ENCODE results near the gene TMPRSS4.

The TMPRSS4 gene

DNA sequence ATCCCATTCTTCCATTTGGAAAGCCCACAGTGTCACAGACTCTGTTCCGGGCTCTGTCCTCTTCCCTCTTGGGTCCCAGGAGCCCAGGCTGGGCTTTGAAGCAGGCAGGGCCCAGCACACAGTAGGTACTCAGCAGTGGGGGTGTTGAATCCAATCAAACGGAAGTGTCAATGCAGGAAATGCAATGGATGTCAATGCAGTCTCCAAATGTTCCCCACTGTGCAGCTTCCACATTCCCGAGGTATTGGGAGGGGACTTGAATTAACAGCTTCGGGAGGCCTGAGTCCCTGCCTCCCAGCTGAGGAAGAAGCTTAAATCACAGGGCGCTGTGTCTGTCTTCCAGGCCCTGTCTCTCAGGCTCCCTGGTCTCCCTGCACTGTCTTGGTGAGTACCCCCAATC, 31.6 kb downstream of the TMPRSS4 start:
- no peak for DNase-seq

DNA sequence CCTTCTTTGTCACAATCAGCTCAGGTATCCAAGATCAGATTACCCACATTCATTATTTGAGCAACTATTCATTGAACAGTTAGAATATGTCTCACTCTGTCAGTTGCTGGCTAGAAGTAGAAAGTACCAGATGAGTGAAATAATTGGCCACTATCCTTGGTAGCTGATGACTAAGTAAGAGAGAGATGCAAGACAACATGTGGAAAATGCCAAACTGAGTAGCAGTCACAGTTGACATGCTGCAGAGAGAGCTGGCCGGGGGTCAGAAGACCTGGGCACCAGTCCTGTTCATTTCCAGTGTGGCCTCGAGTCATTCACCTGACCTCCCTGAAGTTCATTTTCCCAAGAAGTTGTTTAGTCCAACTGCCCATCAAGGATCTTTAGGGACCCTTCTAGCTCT, 32.4 kb downstream of the TMPRSS4 start:
- DNase-seq = no peak

DNA sequence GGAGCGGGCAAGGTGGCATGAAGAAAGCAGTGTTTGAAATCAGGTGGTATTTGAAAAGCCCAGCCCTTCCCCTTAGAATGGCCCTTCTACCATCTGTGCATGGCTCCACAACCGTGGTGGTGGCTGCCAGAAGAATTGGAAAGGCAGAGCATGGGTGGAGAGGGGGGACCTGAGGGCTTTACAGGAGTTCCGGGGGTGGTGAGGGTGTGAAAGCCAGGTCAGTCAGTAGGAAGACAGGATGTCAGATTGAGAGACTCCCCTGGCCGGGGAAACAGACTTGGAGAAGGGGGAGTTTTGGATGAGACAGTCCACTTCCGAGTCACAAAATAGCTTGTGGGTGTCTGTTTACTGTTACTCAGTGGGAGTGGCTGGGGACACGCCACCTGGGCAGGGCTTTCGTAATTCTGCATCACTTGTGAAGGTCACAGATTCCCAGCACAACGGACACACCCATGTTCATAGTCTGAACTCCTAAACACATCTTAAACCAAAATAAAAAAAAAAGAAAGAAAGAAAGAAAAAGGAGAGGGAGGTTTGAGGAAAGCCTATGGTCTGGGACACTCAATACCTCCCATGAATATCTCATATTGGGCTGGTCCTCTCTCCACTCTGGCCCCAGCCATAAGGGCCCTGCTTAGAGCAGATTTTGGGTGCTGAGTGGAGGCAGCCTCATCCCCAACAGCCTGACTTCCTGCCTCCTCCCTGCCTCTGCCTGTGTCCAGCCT, 34.3 kb downstream of the TMPRSS4 start:
- DNase-seq = no peak

DNA sequence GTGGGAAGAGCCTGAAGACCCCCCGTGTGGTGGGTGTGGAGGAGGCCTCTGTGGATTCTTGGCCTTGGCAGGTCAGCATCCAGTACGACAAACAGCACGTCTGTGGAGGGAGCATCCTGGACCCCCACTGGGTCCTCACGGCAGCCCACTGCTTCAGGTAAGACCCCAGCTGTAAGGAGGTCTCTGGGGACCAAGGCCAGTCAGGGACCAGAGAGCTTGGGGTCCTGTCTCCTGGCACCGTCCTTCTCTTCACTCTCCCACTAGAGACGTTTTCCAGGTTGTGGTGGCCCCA, 34.8 kb downstream of the TMPRSS4 start:
- DNase-seq = no peak

DNA sequence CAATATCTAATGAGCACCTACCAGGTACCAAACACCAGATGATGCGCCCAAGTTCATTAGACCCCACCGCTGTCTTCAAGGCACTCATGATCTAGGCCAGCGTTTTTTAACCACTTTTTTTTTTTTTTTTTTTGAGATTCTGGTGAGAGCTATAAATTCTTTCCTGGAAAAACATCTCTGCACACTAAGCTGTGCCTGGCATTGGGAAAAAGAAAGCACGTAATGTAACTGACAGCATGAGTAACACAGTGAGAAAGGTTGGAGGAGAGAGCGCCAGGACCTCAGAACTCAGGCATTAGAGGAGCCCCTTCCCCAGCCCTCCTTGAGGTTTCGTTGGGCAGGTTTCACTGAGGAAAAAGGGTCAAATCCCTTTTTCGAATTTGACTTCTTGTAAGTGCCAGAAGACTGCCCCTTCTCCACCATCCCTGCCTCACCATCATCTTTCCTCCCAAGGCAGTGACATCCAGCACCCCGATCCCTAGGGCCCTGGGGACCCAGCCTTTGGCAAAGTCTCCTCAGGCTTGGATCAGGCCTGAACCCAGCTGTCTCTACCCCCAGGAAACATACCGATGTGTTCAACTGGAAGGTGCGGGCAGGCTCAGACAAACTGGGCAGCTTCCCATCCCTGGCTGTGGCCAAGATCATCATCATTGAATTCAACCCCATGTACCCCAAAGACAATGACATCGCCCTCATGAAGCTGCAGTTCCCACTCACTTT, 36.0 kb downstream of the TMPRSS4 start:
- DNase-seq = no peak

DNA sequence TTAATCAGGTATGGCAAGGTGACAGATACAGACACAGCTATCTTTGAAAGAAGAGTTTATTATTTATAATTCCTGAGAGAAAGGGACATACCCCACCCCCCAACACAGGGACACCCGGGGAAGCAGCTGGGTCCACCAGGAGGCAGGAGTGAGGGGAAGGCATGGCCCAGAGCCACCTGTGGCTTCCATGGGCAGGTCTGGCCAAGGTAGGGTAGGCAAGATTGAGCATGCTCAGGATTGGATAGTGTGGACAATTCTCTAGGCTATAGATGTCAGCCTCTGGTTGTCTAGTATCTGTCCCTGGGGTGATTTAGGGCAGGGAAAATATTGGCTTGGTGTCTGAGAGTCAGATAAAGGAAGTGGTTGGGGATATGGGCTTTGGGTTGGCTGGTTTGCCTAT, 37.4 kb downstream of the TMPRSS4 start:
- no peak for DNase-seq

DNA sequence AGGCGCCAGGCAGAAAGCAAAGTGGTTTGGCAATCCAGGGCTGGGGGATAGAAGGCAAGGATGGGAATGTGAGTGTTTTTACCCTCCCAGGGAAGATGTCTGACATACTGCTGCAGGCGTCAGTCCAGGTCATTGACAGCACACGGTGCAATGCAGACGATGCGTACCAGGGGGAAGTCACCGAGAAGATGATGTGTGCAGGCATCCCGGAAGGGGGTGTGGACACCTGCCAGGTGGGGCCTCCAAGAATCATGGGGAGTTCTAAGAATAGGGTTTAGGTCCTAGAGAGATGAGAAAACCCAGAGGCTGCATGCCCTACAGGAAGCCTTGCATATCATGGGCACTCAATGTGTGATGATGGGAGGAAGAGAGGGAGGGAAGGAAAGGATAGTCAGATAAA, 38.2 kb downstream of the TMPRSS4 start:
- DNase-seq = no peak

DNA sequence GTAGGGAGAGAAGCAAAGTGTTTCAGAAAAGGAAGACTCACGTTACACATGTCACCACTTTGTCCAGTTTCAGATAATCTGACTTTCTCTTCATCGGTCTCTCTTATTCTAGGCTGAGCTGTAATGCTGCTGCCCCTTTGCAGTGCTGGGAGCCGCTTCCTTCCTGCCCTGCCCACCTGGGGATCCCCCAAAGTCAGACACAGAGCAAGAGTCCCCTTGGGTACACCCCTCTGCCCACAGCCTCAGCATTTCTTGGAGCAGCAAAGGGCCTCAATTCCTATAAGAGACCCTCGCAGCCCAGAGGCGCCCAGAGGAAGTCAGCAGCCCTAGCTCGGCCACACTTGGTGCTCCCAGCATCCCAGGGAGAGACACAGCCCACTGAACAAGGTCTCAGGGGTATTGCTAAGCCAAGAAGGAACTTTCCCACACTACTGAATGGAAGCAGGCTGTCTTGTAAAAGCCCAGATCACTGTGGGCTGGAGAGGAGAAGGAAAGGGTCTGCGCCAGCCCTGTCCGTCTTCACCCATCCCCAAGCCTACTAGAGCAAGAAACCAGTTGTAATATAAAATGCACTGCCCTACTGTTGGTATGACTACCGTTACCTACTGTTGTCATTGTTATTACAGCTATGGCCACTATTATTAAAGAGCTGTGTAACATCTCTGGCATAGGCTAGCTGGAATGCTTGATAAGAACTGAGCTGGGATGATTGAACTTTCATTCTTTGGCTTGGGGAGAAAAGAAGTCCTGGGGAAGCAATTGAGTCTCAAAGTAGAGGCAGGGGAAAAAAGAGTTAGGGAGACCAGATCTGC, 41.1 kb downstream of the TMPRSS4 start:
- no peak for DNase-seq

DNA sequence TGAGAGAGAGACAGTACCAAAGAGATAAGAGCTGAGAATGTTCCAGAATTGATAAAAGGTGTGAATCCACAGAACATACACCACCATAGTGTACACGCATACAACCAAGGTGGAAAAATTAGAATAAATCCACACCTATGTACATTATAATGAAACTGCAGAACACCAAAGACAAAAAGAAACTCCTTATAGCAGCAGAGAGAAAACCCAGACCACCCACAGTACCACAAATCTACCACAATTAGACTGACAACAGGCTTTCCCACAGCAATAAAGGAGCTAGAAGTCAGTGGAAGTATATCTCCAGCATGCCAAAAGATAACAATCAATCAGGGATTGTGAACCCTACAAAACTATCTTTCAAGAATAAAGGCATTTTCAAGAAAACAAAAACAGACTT, 43.9 kb downstream of the TMPRSS4 start:
- DNase-seq = no peak

DNA sequence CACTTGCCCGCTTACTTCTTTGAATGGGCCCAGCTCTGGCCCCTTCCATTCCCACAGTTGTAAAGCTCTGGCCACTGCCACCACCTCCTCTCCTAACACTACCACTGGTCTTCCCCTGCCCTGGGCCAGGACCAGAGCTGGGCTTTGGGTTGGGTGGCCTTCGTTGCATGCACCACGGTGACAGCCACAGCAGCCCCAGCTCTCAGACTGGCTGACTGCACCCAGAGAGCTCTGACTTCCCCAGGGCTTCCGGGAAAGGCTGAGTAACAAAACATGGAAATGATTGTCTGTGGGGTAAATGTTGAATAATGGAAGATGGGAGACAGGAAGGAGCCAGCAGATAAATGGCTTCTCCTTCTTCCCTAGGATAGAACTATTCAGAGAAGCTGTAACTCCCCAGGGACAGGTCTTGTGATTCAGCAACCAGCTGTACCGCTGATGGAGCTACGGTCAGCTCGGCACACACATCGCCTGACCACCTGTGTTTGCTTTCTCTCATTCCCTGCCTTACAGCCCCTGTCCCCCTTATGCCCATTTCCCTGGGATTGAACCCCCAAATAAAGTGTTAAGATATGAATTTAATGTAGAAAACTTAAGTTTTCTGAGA, 48.2 kb downstream of the TMPRSS4 start:
- DNase-seq = no peak

DNA sequence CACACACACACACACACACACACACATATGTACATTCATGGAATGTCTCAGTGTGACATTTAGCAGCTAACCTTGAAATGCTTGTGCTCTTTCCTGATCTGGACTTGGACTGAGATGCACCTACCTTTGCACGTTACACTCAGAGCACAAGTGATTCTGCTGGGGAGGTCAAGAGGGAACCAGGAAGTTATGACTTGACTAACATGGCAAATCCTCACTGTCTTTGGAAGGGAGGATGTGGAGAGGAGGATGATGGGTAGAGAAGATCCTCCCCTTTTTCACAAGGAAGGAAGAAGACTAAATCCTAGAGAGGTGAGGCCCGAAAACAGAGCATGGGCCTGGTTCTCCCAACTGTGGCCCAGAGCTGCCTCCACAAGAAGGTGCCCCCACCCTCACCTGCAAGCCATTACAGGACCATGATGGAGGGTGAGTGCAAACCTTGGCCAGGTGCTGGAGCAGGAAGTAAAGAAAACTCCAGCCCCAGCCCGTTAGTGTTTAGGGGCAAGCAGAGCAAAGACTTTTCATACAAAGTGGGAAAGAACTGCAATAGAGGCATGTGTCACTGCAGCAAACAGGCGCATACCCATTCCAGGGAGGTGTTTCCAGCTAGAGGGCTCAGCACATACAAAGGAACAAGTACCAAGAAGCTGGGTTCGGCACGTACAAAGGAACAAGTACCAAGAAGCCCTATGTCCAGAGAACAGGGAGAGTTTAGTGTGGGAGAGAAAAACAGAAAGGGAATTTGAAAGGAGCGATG, 49.4 kb downstream of the TMPRSS4 start:
- DNase-seq = no peak

DNA sequence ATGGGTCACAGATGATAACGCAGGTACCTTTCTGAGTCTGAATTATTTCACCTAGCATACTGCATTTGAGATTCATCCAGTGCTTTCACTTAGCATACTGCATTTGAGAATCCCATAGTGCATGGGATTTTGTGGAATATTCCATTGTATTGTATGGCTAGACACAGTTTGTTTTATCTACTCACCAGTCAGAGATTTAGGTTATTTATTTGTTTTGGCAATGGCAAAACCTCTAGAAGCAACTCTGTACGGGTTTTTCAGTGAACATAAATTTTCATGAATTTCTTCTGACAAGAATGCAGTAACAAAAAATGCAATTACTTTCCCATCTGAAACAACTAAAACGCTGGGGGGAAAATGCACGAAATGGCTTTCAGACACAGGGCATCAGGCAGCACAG, 51.4 kb downstream of the TMPRSS4 start:
- DNase-seq = no peak

DNA sequence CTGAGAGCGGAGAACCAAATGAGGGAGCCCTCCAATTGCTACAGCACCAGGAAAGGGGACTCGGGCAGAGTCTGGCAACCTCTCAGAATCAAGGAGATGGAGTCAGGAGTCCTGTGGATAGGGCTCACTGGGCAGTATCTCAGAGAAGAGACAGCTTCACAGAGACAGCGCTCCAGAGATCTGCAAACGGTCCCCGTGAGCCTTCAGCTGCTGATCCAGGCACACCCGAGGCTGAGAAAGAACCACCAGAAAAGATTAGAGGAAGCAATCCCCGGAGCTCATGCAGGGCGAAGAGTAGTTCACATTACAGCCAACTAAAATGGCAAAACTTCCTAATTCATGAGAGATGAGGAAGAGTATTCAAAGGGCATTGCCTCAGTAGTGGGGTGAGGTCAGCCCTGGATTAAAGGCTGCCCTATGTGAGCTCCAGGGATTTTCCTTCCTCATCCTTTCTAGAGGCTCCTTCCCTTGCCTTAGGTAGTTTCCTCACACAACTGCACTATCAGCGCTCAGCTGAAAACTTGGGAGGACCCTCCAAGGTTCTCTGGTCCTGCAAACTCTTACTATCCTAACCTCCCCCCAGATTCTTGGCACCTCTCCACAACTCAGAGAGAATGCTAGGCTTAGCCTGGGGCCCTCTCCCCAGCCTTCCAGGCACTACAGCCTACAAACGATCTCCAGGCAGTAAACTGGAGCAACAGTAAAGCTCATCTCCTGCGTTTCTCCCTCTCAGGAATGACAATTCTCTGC, 52.0 kb downstream of the TMPRSS4 start:
- no peak for DNase-seq

DNA sequence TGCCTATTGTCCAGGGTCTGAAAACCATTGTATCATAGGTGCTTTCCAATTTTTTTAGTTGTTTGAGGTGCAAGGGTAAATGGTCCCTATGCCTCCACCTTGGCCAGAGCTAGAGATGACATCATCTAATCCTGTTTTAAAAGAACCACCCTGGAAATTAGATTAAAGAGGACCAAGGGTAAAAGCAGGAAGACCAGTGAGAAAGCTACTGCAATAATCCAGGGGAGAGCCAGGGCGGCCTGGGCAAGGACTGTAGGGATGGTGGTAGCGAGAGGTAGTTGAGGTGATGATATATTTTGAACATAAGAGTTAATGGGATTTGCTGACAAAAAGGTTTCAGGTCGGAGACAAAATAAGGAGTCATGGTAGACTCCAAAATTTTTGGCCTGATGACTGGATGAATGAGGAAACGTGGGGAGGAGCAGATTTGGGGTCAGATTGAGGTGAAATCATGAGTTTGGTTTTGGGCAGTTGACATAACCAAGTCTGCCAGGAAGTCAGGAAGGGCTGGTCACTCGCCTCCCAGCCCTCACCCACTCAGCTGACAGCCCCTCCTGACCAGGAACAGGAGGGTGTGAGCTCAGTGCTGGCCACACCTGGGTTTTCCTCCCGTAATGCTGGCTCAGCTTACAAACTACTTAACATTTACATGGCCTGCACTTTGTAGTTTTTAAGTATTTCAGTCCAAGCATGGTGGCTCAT, 52.7 kb downstream of the TMPRSS4 start:
- DNase-seq = no peak

DNA sequence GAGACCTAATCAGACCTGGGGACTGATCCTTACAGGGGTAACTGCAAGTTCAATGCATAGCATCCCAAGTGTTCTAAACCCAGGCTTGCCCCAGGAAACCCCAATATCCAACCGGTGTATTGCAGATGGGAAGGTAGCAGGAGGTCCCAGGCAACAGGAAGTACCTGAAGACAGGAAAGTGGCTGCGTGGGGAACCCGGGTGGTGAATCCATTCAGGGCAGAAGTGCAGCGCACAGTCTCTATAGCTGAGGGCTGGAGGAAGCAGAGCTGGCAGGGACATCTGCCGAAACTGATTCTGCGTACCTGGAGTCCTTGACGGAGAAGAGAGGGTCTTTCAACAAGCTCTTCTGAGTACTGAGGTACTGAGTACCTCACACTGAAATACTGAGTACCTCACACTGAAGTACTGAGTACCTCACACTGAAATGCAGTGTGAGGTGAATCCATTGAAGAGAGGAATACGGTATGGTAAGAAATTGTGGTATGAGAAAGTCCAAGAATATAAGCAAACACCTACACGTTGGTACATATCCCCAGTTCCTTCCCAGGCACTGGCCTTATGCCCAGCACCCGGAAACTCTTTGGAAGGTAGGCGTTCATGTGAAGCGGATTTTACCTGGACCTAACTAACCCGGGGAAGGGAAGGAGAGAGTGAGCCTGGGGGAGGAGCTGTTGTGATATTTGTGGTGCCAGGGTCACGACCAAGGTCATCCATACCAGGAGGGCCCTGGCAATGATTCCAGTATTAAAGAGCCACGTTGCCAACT, 55.7 kb downstream of the TMPRSS4 start:
- no peak for DNase-seq

DNA sequence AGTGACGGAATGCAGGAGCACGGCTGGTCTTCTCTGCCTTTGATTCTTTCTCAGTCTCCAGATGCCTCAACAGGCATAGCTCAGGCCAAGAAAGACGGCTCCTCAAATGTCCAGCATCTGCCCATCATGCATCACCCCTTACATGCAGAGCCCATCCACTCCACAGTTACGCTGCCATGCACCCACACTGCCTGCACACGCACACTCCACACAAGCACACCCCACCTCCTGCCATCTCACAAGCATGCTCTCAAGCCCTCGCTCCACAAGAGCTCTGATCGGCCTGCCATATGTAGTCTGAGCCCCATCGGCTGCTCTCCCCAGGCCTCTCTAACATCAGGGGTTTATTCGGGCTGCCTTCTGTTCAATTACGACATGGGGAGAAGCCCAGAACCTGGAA, 56.9 kb downstream of the TMPRSS4 start:
- DNase-seq = no peak

DNA sequence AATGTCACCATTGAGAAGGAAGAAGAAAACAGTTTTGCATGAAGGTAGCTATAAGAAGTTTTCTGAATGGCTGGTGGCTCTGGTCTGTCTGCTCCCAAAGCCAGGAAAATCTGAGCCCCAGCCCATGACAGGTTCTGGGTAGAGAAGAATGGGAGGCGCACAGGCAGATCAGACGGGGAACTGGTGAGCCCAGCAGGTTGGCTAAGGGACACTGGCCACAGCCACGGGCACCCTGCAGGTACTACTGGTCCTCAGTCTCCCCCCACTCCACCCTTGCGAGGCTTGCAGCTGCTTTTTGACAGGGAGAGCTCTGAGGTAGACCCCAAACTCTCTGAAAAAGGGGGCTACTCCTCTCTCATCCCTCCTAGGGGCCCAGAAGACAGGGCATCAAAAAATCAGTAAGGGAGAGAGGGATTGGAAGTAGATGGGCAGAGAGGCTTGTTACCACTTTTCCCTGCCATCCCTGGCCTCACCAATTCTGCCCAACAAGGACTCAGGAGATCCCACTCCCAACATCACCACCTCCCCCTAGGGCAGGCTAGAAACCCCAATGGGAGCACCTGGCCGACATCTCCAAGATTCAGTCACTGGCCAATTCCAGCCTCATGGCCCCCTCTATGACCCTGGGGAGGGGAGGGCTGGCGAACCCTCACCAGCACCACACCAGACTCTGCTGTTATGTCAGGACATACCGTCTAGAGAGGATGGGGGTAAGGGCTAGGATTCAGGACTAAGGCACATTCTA, 58.3 kb downstream of the TMPRSS4 start:
- no peak for DNase-seq

DNA sequence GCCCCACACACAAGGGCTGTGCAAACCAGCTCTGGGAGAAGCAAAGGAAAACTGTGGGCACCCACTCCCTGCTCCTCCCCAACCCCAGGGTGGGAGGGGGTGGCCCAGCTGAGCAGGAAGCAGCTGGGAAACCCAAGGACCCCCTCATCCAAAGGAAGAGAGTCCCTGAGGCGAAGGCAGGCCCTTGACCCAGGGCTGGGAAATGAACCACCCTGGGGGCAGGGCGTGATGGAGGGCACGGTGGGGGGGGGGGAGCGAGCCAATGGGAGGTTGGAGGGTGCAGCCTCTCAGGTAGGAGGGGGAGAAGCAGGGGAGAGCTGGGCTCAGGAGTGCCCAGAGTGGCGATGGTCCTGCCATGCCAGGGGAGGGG, 58.9 kb downstream of the TMPRSS4 start:
- no peak for DNase-seq

DNA sequence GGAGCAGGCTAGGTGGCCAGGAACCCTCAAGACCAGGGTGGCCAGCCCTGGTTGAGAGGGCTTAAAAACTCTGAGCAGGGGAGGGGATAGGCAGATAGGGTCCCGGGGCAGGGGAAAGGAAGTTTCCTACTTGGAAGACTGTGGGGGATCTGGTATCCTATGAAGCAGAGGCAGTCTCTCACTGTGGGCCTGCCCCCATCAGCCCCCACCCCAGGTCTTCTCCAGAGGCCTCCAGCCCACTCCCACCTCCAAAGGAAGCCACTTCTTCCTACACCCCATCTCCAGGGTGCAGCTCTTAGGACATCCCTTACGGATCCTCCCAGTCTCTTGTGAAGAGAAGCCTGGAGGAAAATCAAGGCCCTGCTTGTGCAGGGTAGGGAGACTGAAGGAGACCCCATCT, 59.5 kb downstream of the TMPRSS4 start:
- no peak for DNase-seq

DNA sequence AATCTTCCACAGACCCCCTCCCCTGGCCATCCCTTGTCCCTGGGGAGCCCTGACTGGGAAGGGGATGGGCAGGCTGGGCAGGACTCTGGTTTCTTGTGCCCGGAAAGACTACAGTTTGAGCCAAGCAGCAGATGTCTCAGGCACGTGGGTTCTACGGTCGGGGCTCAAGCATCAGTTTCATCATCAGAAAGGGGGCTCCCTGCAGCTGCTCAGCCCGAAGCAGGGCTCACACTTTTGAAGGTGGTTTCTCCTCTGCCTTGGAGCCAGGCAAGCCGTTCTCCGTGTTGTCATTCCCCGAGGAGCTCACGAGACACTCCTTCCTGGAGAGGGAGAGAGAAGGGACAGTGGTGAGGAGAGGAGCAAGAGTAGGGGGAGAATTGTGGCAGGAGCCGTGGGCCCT, 59.9 kb downstream of the TMPRSS4 start:
- DNase-seq = no peak

Measured in NK-92 treated with Interleukin-12 subunit alpha and Interleukin-12 subunit beta, amount 100 ng/mL, for 24 hours (cell line).